GM10248 (cell line): Measurements from ENCODE around the gene TRIP6.

Experiments
- CTCF ChIA-PET: fragments of 300-600 bp; sonication (Branson Sonifier 250); formaldehyde crosslinking; extraction: SDS; loops from one replicate; lab custom pipeline; 2021; ENCODE audit warnings: antibody characterized with exemption; lab: Yijun Ruan, JAX
- POLR2A ChIA-PET: fragments of 350-650 bp; sonication (Branson Sonifier 250); formaldehyde crosslinking; extraction: SDS; loops from one replicate; lab custom pipeline; 2020; ENCODE audit warnings: antibody characterized with exemption; lab: Yijun Ruan, JAX
- DNase-seq: peaks from one replicate; pipeline ENCODE4 v3.0.0; 2012; ENCODE audit errors: extremely low spot score
- TF ChIP-seq, protein P1 (sequence below): IDR thresholded peaks from 2 replicates; pipeline ENCODE4 v1.5.1; 2012; ENCODE audit warnings: mild to moderate bottlenecking, low read depth; ENCODE audit errors: extremely low read depth, missing control alignments, control extremely low read depth

The TRIP6 gene

DNA sequence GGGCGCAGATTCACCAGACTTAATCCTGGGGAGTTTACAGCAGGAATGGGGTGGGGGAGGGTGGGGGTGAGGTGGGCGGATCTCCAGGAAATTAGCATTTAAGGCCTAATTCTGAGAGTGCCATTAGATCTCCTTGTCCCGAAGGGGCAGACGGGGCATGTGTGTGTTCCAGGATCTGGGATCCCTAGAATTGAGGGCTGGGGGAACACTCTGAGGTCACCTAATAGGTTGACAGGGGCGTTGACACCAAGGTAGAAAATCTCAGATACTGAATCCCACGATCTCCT, 30.4 kb upstream of the TRIP6 start:
- no peak for DNase-seq
- TF ChIP-seq, protein P1, sequence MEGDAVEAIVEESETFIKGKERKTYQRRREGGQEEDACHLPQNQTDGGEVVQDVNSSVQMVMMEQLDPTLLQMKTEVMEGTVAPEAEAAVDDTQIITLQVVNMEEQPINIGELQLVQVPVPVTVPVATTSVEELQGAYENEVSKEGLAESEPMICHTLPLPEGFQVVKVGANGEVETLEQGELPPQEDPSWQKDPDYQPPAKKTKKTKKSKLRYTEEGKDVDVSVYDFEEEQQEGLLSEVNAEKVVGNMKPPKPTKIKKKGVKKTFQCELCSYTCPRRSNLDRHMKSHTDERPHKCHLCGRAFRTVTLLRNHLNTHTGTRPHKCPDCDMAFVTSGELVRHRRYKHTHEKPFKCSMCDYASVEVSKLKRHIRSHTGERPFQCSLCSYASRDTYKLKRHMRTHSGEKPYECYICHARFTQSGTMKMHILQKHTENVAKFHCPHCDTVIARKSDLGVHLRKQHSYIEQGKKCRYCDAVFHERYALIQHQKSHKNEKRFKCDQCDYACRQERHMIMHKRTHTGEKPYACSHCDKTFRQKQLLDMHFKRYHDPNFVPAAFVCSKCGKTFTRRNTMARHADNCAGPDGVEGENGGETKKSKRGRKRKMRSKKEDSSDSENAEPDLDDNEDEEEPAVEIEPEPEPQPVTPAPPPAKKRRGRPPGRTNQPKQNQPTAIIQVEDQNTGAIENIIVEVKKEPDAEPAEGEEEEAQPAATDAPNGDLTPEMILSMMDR: no peak
- POLR2A ChIA-PET: no interaction called here
- CTCF ChIA-PET: interaction anchor here (1.2 to 2.5 kb wide), 2 partner anchors 15 to 111 kb away, joined by 4 to 7 read pairs; no protein-coding TSS in a partner anchor

DNA sequence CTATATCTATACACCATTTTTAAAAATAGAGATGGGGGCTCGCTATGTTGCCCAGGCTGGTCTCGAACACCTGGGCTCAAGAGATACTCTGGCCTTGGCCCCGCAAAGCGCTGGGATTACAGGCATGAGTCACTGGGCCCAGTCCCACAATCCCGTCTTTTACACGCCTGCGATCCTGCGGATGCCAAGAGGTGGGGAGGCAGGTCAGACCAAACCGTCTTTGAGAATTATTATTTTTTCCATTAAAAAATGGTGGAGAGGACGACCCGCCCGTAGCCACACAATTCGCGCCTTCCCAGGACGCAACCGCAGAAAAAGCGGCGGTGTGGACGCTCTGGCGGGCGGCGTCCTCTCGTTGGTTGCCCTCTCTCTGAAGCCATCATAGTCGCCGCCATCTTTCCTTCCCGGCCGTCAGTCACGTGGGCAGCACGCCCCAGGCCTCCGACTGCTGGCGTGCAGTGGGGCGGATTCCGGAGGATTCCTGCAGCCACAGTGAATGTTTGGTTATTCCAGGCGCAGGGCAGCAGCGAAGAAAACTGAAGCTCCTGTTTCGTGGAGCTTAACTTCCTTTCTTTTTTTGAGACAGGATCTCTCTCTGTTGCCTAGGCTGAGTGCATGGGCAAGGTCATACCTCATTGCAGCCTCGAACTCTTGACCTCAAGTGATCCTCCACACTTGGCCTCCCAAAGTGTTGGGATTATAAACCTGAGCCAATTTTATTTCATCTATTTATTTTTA, 29.9 kb upstream of the TRIP6 start:
- ChIA-PET CTCF (interaction anchor here (1.0 kb wide), 1 partner anchor 15 kb away, joined by 3 read pairs; the partner anchor contains the start of gene SLC12A9), POLR2A (no interaction called here)
- TF ChIP-seq, protein P1: no peak
- peak; percentile 89 for DNase-seq

GRCh38 chr7:100839361-100839760, 27.8 kb upstream of the TRIP6 start:
- CTCF ChIA-PET: no interaction called here
- POLR2A ChIA-PET: no interaction called here
- TF ChIP-seq, protein P1: no peak
- DNase-seq: no peak

DNA sequence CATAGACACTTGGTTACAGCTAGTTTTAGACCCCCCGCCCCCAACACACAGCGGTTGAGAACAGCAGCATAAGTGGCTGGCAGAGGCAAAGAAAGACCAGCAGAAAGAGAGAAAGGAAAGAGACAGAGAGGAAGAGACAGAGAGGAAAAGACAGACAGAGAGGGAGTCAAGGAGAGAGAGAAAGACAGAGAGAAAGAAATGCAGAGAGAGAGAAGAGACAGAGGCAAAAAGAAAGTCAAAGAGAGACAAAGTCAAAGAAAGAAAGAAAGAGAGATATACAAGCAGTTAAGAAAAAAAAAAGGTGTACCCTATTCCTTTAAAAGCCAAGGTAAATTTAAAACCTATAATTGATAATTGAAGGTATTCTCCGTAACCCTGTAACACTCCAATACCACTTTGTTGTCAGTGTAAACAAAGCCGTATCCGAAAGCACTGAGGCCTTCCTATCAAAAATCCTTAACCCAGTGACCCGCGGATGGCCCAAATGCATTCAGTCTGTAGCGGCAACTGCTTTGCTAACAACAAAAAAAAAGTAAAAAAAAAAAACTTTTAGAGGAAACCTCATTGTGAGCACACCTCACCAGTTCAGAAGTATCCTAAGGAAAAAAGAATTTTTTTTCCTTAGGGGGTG, 26.6 kb upstream of the TRIP6 start:
- ChIA-PET POLR2A (no interaction called here), CTCF (no interaction called here)
- TF ChIP-seq, protein P1: no peak
- DNase-seq: no peak

- CTCF ChIA-PET: interaction anchor here (0.6 to 7.7 kb wide), 3 partner anchors 14 to 142 kb away, joined by 3 to 188 read pairs (median 3); no protein-coding TSS in a partner anchor
- DNase-seq: no peak
- POLR2A ChIA-PET: no interaction called here
- TF ChIP-seq, protein P1: no peak
These were observed 19.8 kb upstream of the TRIP6 start for GRCh38 chr7:100847360-100847759.

GRCh38 chr7:100852048-100852872, 14.9 kb upstream of the TRIP6 start, which contains the start of gene SLC12A9:
Gene SLC12A9, plus strand, starts transcription at chr7:100852713. Its CDS starts 1,485 bp downstream, at chr7:100854198.
- CTCF ChIA-PET: interaction anchor here (0.7 to 7.7 kb wide), 50 partner anchors 9 to 451 kb away, joined by 3 to 188 read pairs (median 4); partner anchors contain the start of genes MOSPD3, POP7, SRRT and TRIP6
- TF ChIP-seq, protein P1: peak; percentile 90
- DNase-seq: peak; percentile 96
- POLR2A ChIA-PET: interaction anchor here (0.5 to 0.8 kb wide), 4 partner anchors 15 to 146 kb away, joined by 3 to 6 read pairs (median 4); partner anchors contain the start of genes POP7, SRRT and TRIP6
